HG02798 (cell line): Measurements from ENCODE around the gene PDZRN3.

ENCODE experiments used
- ATAC-seq: cut with Tn5 transposase; IDR thresholded peaks from one replicate; pipeline ENCODE4 v1.9.1; 2021; ENCODE audit warnings: mild to moderate bottlenecking; ENCODE audit not compliant: unreplicated experiment, poor library complexity

The PDZRN3 gene

DNA sequence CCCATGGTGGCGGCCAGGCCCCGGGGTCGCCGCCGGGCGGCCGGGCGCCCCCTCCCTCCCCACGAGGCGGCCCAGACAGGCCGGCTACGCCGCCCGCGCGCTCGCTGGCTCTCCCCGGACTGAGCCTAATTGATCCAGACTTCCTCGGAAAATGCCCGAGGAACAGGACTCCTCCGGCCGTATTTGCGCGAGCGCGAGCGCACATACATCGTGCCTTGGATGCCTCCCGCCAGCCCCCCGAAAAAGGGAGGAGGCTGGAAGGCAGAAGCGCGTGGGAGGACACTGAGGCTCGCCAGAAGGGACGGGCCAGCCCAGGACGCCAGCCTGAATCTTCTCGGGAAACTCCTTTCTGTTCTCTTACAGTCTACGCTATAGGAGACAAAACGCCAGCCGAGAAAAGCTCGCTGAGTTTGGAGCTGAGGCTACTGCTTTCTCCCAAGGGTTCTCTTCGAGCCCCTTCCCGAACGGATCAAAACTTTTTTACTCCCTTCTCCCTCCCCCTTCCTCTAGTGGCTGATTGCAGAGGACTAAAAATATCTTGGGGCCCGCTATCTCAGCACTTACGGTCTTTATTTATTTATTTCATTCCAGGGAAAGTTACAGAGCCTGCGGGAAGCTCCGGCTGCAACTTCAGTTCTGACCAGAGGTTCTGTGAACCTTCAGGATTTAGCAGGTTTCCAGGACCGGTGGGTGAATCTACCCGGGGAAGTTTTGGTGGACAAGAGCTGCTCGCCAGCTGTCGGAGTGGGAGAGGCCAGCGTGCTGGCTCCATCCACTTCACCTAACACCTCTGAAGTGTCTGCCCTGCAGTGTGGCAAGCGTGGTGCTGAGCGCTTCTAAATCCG is at the start of gene PDZRN3:
PDZRN3 (minus strand) TSS at position 121 of the 845 bp plus-strand sequence.
- ATAC-seq: no peak

DNA sequence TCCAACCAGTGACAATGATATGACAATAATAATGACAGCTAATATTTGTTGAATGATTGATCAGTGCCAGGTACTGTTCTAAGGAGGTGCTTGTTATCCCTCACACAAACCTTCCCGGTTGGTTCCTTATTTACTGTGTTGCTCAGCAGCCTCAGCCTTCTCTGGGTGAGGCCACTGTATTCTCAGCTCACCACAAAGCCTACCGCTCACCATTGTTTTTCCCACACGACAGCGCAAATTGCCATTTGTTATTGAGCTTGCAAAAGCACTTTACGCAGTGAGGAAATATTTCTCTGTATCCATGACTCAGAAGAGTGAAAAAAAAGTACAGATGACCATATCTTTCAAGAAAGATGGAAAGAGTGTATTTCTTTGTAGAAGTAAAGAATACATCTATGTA is 49.5 kb upstream of the PDZRN3 start:
- ATAC-seq: no peak

DNA sequence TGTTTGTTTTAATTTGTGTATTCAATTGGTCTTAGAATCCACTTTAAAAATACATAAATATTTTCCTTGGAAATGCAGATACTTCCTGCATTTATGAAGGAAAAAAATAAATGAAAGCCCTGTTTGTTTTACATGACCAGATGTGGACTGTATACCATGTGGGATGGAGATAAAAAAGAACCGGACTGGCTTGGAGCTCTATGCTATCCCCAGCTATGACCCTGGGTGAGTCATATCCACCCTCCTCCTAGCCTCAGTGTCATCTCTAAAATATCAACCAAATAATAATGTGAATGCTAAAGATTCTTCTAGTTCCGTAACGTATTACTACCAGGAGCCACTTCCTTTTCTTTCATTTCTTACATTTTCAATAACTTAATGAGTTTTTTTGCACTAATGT is 44.5 kb upstream of the PDZRN3 start:
- no peak for ATAC-seq

DNA sequence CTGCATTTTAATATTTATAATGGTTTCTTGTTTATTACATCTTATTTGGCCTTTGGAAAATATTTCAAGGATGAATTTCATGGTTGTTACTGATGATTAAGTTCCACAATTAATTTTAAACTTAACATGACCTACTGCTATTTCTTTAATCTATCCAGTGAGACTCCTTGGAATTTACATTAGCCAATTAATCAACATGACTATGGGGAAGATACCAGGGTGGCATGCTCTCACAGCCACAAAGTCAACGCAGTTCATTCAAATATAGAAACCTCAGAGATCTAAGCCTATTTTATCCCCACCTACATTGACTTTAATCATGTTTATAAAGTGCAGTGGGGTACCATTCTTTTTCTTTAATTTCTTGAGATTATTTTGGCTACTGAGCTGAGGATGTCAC is 43.6 kb upstream of the PDZRN3 start:
- ATAC-seq: no peak

DNA sequence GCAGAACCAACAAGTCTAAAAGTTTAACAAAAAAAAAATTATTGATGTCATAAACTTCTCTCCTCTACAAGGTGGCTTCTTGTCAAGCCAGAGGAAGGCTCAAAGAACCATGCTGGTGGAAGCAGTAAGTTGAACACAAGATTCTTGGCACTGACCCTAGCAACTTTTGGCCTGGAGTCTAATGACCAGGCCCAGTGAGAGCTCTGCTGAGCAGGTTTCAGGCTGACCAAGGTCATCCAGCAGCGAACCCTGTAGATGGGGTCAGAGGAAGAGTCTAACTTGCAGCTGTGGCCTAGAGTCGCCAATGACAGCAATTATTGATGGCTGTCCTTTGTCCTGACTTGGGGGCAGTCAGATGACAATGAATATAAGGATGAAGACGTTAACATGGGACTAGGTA is 43.1 kb upstream of the PDZRN3 start:
- ATAC-seq: no peak

DNA sequence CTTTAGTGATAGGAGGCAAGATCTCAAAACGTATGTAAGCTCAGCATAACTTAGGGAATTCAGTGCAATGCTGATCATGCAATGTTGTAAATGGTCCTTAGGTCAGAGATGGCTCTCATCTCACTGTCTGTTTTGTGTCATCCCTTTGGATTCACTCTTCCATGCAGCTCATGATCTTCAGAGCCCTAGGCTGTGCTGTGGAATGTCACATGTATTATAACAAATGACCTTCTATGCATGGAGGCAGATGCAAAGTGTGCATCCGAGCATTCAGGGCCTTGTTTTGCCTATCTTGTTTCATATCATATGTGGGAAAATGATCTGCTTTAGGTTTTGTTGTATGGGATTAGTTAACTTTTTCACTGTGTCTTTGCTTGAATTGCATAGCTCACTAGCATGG is 40.5 kb upstream of the PDZRN3 start:
- no peak for ATAC-seq

DNA sequence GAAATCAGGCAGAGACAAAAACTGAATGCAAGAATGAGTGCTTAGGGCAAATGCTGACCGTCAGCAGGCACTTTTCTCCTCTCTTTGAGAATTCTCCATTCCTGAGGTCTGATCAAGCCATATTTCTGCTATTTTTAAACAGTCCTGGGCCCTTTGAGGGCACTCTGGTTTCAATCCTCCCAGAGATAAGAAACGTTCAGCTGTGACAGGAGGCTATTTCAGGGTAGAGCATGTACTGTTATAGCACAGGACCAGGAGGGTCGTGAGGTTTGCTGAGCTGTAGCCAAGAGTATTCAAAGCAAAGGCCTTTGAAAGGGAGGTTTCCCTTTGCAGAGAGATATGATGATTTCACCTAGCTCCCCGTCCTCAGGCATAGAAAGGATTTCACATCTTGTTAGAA is 39.6 kb upstream of the PDZRN3 start:
- ATAC-seq: no peak

DNA sequence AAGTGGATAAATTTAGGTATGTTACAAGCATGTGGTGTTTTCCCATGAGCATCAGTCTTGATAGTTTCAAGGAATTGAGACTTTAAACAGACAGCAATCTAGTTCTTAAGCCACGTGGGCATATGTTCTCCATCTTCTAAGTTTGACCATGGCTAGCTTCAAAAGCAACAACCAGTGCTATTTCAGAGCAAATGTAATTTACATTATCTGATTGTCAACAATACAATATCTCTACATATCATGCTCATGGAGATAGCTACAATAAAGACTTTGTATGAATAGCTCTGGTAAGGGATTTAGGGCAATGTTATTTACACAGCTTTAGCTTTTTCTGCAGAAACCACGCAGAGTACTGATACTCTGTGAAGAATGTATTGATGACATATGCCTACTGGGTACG is 38.8 kb upstream of the PDZRN3 start:
- ATAC-seq: no peak

DNA sequence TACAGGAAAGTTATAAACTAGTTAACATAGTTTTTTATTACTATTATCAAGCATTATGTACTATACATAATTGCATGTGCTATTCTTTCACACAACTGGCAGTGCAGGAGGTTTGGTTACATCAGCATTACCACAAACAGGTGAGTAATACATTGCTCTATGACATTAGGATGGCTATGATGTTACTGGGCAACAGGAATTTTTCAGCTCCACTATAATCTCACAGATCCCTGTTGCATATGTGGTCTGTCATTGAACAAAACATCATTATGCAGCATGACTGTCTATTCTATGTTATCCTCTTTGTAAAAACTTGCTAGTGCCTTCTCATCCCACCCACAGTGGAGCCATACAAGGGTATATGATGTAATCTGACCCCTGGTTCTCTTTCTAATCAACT is 36.5 kb upstream of the PDZRN3 start:
- no peak for ATAC-seq

DNA sequence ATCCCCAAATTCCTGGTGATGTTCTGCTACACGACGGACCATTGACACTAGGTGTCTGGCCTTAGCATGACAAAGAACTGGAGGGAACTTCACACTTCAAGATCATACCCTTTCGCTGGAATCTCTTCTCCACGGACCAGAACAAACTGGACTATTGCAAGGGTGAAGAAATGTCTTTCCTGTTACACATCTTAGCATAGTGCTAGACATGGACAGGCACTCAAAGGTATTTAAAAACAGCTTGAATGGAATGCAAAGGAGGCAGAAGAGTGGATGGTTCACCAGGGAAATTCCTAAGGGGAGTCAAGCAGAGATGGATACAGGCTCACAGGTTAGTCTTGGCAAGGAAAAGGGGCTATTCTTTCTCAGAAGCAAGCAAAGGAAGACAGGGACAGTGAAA is 33.5 kb upstream of the PDZRN3 start:
- no peak for ATAC-seq

DNA sequence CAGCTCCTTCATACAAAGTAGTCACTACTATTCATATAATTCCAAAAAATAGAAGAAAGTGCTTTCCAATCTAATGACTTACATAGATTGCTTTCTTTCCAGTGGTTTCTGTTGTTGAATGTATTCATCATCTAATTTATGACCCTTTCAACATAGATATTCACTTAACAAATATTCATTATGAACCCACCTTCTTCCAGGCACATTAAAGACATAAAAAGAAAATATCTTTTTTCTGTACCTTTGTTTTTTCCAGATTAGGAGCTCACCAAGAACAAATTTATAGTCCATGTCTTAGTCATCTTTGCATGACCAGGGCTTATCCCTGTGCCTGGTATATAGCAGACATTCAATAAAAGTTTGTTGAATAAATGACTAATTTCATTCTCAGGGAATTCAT is 32.4 kb upstream of the PDZRN3 start:
- no peak for ATAC-seq

DNA sequence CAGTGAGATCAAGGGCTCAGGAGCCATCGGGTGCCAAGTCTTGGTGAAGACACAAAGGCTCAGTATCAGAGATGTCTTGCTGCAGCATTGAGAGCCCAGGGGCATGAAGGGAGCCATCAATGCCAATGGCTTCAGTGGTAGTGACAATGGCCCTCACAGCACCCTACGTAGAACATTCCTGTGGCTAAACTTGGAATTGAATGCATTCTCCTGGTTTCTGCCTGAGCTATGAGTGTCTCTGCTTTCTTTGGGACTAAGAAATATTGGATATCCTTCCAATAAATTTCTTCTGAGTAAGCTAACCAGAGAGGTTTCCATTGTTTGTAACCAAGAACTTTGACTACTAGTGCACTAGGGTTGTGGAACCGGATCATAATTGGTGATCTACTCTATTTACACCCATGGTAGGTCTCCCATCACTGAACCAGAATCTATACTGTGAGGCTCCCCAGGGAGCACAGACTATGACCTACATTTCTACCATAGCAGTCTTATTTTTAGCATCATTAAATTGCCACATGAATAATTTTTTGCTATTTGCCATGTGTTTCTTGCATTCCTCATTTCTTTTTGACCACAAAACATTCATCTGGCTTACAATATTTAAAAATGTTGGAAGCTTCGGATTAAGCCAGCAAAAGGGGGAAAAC is 31.6 kb upstream of the PDZRN3 start:
- ATAC-seq: no peak

DNA sequence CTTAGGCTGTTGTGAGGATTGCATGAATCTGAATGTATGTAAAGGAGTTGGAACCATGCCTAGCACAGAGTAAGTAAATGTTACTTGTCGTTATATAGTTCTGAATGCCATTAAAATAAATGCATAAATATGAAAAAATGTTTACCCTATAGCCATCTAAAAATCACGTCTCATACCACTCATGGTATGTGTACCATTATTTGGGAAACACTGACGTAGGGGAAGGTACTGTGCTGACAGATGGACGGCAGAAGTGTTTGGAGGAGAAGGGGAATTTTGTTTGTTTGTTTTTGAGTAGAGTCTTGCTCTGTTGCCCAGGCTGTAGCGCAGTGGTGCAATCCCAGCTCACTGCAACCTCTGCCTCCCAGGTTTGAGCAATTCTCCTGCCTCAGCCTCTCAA is 30.5 kb upstream of the PDZRN3 start:
- ATAC-seq: no peak

DNA sequence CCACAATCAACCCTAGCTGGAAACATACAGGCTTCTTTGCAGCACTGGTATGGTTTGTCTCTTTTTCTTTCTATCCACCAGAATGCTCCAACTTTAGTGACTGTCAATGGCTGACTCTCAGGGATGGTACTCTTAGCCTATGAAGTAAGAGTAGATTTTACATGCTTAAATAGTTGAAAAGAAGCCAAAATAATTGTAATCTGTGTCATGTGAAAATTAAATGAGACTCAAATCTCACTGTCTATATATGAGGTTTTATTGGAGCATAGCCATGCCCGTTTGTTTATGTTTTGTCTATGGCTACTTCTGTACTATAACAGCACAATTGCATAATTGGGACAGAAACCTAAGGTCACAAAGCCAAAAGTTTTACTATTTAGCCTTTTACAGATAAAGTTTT is 29.1 kb upstream of the PDZRN3 start:
- ATAC-seq: no peak

DNA sequence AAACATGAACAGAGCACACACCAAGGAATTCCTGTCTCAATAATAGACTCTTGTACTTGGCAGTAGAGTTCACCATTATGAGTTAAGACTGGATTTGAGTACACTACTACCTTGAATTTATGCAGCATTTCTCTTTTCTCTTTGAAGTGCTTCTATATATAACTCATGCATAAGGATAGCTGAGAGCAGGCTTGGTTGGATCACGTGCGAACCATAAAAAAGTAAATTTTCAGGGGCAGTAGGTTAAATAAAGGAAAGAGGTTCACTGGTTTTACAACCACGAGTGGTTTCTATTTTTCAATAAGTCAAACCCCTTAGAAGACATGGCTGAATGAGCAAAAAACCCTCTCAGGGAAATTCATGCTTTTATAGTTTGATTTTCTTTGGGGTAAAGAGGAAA is 28.6 kb upstream of the PDZRN3 start:
- ATAC-seq: no peak

DNA sequence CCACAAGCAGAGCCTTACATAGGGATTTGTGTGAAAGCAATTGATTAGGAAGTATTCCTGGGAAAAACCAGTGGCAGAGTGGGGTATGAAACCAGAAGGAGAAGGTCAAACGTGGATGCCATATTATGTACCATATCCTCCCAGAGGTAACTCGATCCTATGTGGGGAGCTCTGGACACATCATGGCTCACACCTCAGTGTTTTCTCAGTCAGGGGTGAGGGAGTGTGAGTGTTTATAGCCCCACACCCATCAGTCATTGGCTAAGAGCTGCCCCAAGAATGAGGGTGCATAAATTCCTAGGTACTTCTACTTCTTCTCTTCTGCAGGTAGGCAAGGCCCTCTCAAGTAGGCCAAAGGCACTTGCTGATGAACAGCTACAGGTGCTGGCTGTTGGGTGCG is 28.2 kb upstream of the PDZRN3 start:
- ATAC-seq: no peak

DNA sequence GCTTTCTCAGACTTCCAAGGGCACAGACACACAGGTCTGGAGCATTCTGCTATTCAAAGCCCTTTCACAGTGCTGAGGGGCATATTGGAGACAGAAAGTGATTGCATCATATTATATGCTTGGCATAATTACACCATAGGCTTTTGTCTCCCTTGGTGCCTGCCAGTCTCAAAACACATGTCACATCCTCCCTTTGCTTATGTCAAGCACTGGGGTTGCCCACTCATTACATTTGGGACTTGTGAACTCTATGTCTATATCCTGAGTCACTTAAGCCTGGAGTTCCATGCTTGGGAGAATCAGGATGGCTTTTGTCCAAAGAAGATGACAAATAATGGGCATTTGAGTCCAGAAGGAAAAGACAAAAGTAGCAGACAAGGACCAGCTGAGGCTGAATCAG is 12.3 kb upstream of the PDZRN3 start:
- ATAC-seq: no peak

DNA sequence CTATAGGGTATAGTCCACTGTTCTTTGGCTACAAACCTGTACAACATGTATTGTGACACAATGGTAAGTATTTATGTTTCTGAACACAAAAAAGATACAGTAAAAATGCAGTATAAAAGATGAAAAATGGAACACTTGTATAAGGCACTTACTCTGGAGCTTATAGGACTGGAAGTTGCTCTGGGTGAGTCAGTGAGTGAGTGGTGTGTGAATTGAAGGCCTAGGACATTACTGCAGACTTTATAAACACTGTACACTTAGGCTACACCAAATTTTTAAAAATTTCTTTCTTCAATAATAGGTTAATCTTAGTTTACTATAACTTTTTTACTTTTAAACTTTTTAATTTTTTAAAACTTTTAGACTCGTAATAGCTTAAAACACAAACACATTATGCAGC is 10.5 kb upstream of the PDZRN3 start:
- ATAC-seq: no peak

DNA sequence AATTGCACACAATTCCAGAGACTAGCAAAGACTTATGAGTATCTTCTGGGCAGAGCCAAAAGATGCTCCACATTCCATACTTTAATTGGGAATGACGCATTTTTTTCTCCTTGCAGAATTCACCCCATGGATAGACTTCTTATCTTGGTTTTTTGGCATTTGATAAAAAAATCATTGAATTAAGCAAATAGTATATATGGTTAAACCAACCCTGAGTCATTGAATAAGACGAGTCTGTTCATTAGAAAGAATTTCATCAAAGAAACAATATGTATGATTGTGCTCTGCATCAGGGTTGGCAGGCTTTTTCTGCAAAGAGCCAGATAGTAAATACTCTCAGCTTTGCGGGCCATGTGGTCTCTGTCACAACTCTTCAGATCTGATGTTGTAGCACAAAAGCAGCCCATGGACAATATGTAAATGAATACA is 9.2 kb upstream of the PDZRN3 start:
- ATAC-seq: no peak

DNA sequence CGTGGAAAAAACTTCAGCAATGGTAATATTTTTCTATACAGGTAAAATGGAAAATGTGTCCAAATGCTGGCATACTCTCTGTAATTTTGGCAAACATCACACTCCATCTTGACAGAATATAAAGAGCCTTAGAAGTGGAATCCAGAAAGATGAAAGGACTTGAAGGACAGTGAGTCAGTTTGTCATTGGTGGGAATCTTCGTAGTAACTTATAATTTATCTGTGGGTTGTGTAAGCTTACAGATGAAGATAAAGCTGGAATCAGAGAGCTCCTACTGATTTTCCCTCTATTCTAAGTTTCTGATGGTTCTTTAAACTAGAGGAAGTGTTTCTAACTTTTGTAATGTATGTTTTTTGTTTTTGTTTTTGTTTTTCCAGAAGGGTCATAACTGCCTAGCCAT is 8.7 kb upstream of the PDZRN3 start:
- ATAC-seq: no peak

DNA sequence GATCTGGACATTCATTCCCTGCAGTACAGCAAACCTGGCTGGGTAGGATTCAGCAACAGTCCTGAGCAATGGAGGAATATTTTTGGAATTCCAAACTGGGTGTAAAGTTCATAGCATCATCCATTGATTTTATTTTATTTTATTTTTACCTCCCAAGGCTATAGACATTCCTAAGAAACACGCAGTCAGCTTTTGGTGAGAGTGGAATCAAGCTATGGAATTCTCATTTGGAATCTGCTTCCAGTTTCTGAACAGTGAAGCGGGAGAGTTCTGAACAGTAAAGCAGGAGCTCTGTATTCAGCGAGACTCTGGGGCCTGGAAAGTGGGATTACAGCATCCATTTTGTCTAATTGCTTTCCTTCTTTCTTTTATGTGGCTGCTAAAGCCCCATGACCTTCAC is 1.4 kb upstream of the PDZRN3 start:
- ATAC-seq: no peak
